H9 (cell line): ENCODE measurements around the gene PIMREG. TPM values are rescaled to one million over a fixed set of nuclear protein-coding genes. Genes with fewer than 3 reads are reported as not detected.
A peak's percentile ranks its signal among the peaks of the same experiment; 100 is the strongest.

Experiments
- DNase-seq: peaks from one replicate; pipeline ENCODE4 v3.0.0-alpha.2; 2017
- H2AFZ ChIP-seq: one replicate; pipeline ENCODE4 v1.6.1; 2013; ENCODE audit warnings: mild to moderate bottlenecking, low read length, control low read depth, moderate library complexity
- H2AK5ac ChIP-seq: 2 replicates; pipeline ENCODE4 v1.6.1; 2013; ENCODE audit warnings: low read length, control low read depth, mixed read lengths; ENCODE audit not compliant: insufficient read length
- H2BK120ac ChIP-seq: one replicate; pipeline ENCODE4 v1.6.1; 2013; ENCODE audit warnings: low read depth, mild to moderate bottlenecking, low read length, control low read depth, inconsistent platforms; ENCODE audit not compliant: poor library complexity, severe bottlenecking
- H2BK12ac ChIP-seq: 2 replicates; pipeline ENCODE4 v1.6.1; 2013; ENCODE audit warnings: low read length, control low read depth, mixed read lengths, low read depth; ENCODE audit not compliant: insufficient read length
- H2BK15ac ChIP-seq: 2 replicates; pipeline ENCODE4 v1.6.1; 2013; ENCODE audit warnings: low read depth, low read length, control low read depth
- H2BK20ac ChIP-seq: one replicate; pipeline ENCODE4 v1.6.1; 2013; ENCODE audit warnings: low read depth, mild to moderate bottlenecking, low read length, control low read depth, inconsistent platforms; ENCODE audit not compliant: poor library complexity, severe bottlenecking
- H2BK5ac ChIP-seq: 2 replicates; pipeline ENCODE4 v1.6.1; 2013; ENCODE audit warnings: low read length, control low read depth, mixed read lengths; ENCODE audit not compliant: insufficient read length
- H3K14ac ChIP-seq: 2 replicates; pipeline ENCODE4 v1.6.1; 2013; ENCODE audit warnings: low read length, control low read depth; ENCODE audit not compliant: insufficient read depth
- H3K18ac ChIP-seq: 2 replicates; pipeline ENCODE4 v1.6.1; 2013; ENCODE audit warnings: low read depth, mild to moderate bottlenecking, mixed read lengths, low read length, control low read depth; ENCODE audit not compliant: insufficient read length
- H3K23ac ChIP-seq: 2 replicates; pipeline ENCODE4 v1.6.1; 2013; ENCODE audit warnings: low read length, control low read depth, mixed read lengths, low read depth; ENCODE audit not compliant: insufficient read length
- H3K23me2 ChIP-seq: 2 replicates; pipeline ENCODE4 v1.6.1; 2013; ENCODE audit warnings: low read depth, mild to moderate bottlenecking, mixed read lengths, low read length, control low read depth; ENCODE audit not compliant: insufficient read length, poor library complexity, severe bottlenecking
- H3K27ac ChIP-seq: 2 replicates; pipeline ENCODE4 v1.5.1; 2013; ENCODE audit warnings: low read length, control low read depth, mixed read lengths, low read depth; ENCODE audit not compliant: insufficient read length
- H3K27me3 ChIP-seq: 2 replicates; pipeline ENCODE4 v1.6.1; 2013; ENCODE audit warnings: low read length, control low read depth, inconsistent platforms; ENCODE audit not compliant: insufficient read depth
- H3K4ac ChIP-seq: 2 replicates; pipeline ENCODE4 v1.6.1; 2013; ENCODE audit warnings: low read depth, mild to moderate bottlenecking, control low read depth, inconsistent platforms, low read length, moderate library complexity
- H3K4me1 ChIP-seq: 2 replicates; pipeline ENCODE4 v1.6.1; 2013; ENCODE audit warnings: low read length, control low read depth, inconsistent platforms; ENCODE audit not compliant: insufficient read depth
- H3K4me2 ChIP-seq: 2 replicates; pipeline ENCODE4 v1.6.1; 2013; ENCODE audit warnings: low read length, control low read depth, mixed read lengths; ENCODE audit not compliant: insufficient read length, insufficient read depth
- H3K56ac ChIP-seq: 2 replicates; pipeline ENCODE4 v1.6.1; 2013; ENCODE audit warnings: low read depth, mild to moderate bottlenecking, mixed read lengths, low read length, control low read depth; ENCODE audit not compliant: insufficient read length
- H3K79me1 ChIP-seq: 2 replicates; pipeline ENCODE4 v1.6.1; 2013; ENCODE audit warnings: low read depth, mild to moderate bottlenecking, moderate library complexity, low read length, control low read depth, inconsistent platforms; ENCODE audit not compliant: insufficient read depth, poor library complexity, severe bottlenecking
- H3K79me2 ChIP-seq: 2 replicates; pipeline ENCODE4 v1.6.1; 2013; ENCODE audit warnings: low read length, control low read depth, inconsistent platforms; ENCODE audit not compliant: insufficient read depth
- H3K9ac ChIP-seq: 2 replicates; pipeline ENCODE4 v1.6.1; 2013; ENCODE audit warnings: low read length, control low read depth, mixed read lengths; ENCODE audit not compliant: insufficient read length; ENCODE audit errors: extremely low read depth
- H3K9me3 ChIP-seq: one replicate; pipeline ENCODE4 v1.6.1; 2013; ENCODE audit warnings: low read depth, low read length, inconsistent platforms; ENCODE audit not compliant: control insufficient read depth
- H3T11ph ChIP-seq: one replicate; pipeline ENCODE4 v1.6.1; 2013; ENCODE audit warnings: mild to moderate bottlenecking, low read length, control low read depth, inconsistent platforms
- H4K20me1 ChIP-seq: one replicate; pipeline ENCODE4 v1.6.1; 2013; ENCODE audit not compliant: control insufficient read depth, insufficient read length, insufficient read depth
- H4K5ac ChIP-seq: 2 replicates; pipeline ENCODE4 v1.6.1; 2013; ENCODE audit warnings: low read depth, mild to moderate bottlenecking, mixed read lengths, low read length, control low read depth; ENCODE audit not compliant: insufficient read length
- H4K8ac ChIP-seq: replicated peaks from 2 replicates; pipeline ENCODE4 v1.6.1; 2013; ENCODE audit warnings: low read length, control low read depth, mixed read lengths, low read depth; ENCODE audit not compliant: insufficient read length
- H4K91ac ChIP-seq: 2 replicates; pipeline ENCODE4 v1.6.1; 2013; ENCODE audit warnings: low read depth, mild to moderate bottlenecking, moderate library complexity, mixed read lengths, low read length, control low read depth; ENCODE audit not compliant: insufficient read length
- H3K27ac Mint-ChIP-seq, 3 experiments: 2 replicates in 2 of 3; 3 replicates in 1 of 3; pipeline ENCODE4 v1.8.0; 2020 to 2021; ENCODE audit warnings: mixed read lengths in 3 of 3, mild to moderate bottlenecking in 1 of 3, moderate library complexity in 1 of 3
- H3K27me3 Mint-ChIP-seq: 2 replicates; pipeline ENCODE4 v1.8.0; 2021; ENCODE audit warnings: low read depth, mild to moderate bottlenecking, moderate library complexity, mixed read lengths
- H3K36me3 Mint-ChIP-seq, 3 experiments: 2 replicates in 2 of 3; 3 replicates in 1 of 3; pipeline ENCODE4 v1.8.0; 2020 to 2021; ENCODE audit warnings: low read depth in 3 of 3, mixed read lengths in 3 of 3; ENCODE audit not compliant: insufficient read depth in 1 of 3
- H3K4me1 Mint-ChIP-seq, 2 experiments: 2 replicates each; pipeline ENCODE4 v1.8.0; 2020; ENCODE audit warnings: mixed read lengths in 2 of 2
- H3K4me3 Mint-ChIP-seq, 2 experiments: 2 replicates in 1 of 2; 3 replicates in 1 of 2; pipeline ENCODE4 v1.8.0; 2020 to 2021; ENCODE audit warnings: mild to moderate bottlenecking in 2 of 2, mixed read lengths in 2 of 2, moderate library complexity in 1 of 2
- H3K9me3 Mint-ChIP-seq, 2 experiments: 2 replicates in 1 of 2; 3 replicates in 1 of 2; pipeline ENCODE4 v1.8.0; 2020; ENCODE audit warnings: mild to moderate bottlenecking in 2 of 2, mixed read lengths in 2 of 2, moderate library complexity in 1 of 2
- CTCF ChIP-seq: fragments of 200-600 bp; sonication (generic); conservative IDR thresholded peaks from 3 replicates; pipeline ENCODE4 v1.8.0; 2021; ENCODE audit warnings: antibody characterized with exemption, mild to moderate bottlenecking
- WGBS: extraction: QIAGEN DNeasy Blood & Tissue Kit; methylation state at CpG from one replicate; pipeline ENCODE4 v1.1.7; 2013; ENCODE audit warnings: missing lambda C conversion rate, low lambda C conversion rate, mixed read lengths; ENCODE audit not compliant: insufficient read length; ENCODE audit errors: extremely low coverage; 5-methylcytosine and 5-hydroxymethylcytosine counted together
- total RNA-seq: library from RNA; stranded (reverse); gene quantifications from 2 replicates; pipeline ENCODE4 v1.2.1, GENCODE V29; 2021

PIMREG gene
- total RNA-seq, 1 experiment from 2014 or later: 91.6 TPM

DNA sequence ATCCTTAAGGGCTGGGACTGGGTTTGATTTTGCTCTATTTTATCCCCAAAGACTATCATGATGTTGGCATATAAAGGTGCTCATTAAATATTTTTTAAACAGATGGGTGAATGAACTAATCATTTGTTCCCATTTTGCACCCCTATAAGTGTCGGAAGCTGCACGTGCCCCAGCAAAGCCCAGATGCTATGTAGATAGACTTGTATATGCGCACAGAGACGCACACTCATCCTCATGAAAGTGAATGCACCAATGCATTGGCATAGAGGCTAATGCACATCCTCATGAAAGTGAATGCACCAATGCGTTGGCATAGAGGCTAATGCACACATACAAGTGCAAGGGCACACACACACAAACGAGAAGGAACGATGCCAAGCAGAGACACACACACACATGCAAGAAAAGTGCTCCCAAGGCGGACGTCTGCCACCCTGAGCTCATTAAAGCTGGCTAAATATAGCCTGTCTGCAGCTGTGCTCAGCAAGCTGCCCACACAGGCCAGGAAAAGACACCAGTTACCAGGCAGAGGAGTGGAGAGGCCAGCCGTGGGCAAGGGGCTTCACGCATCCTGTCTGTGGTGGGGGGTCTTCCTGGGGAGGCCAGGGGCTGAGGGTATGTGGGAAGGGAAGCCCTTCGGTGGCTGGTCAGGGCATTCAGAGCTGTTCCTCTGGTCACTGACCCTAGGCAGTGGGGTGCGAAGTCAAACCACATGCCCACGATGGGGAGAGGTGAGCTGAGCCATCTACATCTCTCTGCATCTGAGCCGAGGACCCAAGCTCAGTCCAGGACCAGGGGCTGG lies 52.6 kb downstream of the PIMREG start:
- Histone ChIP-seq H2BK12ac (no peak overlapping the region), H3K56ac (no peak overlapping the region), H4K91ac (no peak overlapping the region), H3K23me2 (peaks cover 3% of the 10 kb centered on the region), H4K20me1 (no peaks in the 10 kb centered on the region), H3T11ph (no peak overlapping the region), H3K18ac (no peak overlapping the region), H2BK15ac (no peak overlapping the region), H3K79me2 (no peaks in the 10 kb centered on the region), H2AK5ac (no peak overlapping the region), H3K4ac (no peak overlapping the region), H3K27me3 (no peaks in the 10 kb centered on the region), H3K4me1 (peaks cover 8% of the 10 kb centered on the region; the same call in 1 of the 2 replicates), H2AFZ (no peak overlapping the region), H3K23ac (no peak overlapping the region), H4K8ac (no peak overlapping the region), H4K5ac (no peak overlapping the region), H2BK120ac (no peak overlapping the region), H3K9me3 (no peaks in the 10 kb centered on the region), H3K27ac (no peak overlapping the region), H3K14ac (no peak overlapping the region), H3K79me1 (no peaks in the 10 kb centered on the region), H3K4me2 (no peak overlapping the region), H2BK5ac (no peak overlapping the region), H3K9ac (no peak overlapping the region), H2BK20ac (no peak overlapping the region)
- no peaks in the 10 kb centered on the region; a peak in 2 of 5 replicates for H3K9me3 Mint-ChIP-seq
- TF ChIP-seq CTCF: no peak
- peak; percentile 38 for DNase-seq
- no CpG with 5 or more reads among the region's 15 CpGs for WGBS
- H3K36me3 Mint-ChIP-seq: no peaks in the 10 kb centered on the region
- H3K4me1 Mint-ChIP-seq: peaks cover 58 to 61% of the 10 kb centered on the region in 2 experiments
- H3K27ac Mint-ChIP-seq: 0 out of 7 replicates have a peak overlapping the region, but pooled peaks of 1 of the 3 experiments have one; percentile 70
- H3K27me3 Mint-ChIP-seq: peaks cover 7% of the 10 kb centered on the region
- H3K4me3 Mint-ChIP-seq: peak overlapping the region; percentile 59 to 72
